Smooth muscle cell (in vitro differentiated cells): ENCODE data around the gene PTX4. TPM values are rescaled to one million over a fixed set of nuclear protein-coding genes. Genes with fewer than 3 reads are reported as not detected.

Experiments used
- DNase-seq: peaks from one replicate; lab custom pipeline; 2025; ENCODE audit not compliant: unreplicated experiment; lab: John Stamatoyannopoulos, UW
- H2AFZ ChIP-seq: fragments of 200-600 bp; sonication (generic); 2 replicates; pipeline ENCODE4 v1.6.0; 2016; ENCODE audit warnings: antibody characterized with exemption, low read depth, mild to moderate bottlenecking
- H3F3A ChIP-seq: fragments of 200-600 bp; sonication (generic); 2 replicates; pipeline ENCODE4 v1.6.0; 2017; ENCODE audit warnings: antibody characterized with exemption, low read depth
- H3K27ac ChIP-seq: fragments of 200-600 bp; sonication (generic); 2 replicates; pipeline ENCODE4 v1.5.1; 2016; ENCODE audit warnings: low read depth, mild to moderate bottlenecking
- H3K27me3 ChIP-seq: fragments of 200-600 bp; sonication (generic); 2 replicates; pipeline ENCODE4 v1.6.1; 2016; ENCODE audit warnings: low read depth, mild to moderate bottlenecking
- H3K36me3 ChIP-seq: fragments of 200-600 bp; sonication (generic); 2 replicates; pipeline ENCODE4 v1.5.1; 2016; ENCODE audit warnings: low read depth
- H3K4me1 ChIP-seq: fragments of 200-600 bp; sonication (generic); 2 replicates; pipeline ENCODE4 v1.5.1; 2016; ENCODE audit warnings: low read depth
- H3K4me2 ChIP-seq: fragments of 200-600 bp; sonication (generic); 2 replicates; pipeline ENCODE4 v1.6.0; 2016; ENCODE audit warnings: mild to moderate bottlenecking
- H3K4me3 ChIP-seq: fragments of 200-600 bp; sonication (generic); 2 replicates; pipeline ENCODE4 v1.5.1; 2016; ENCODE audit warnings: mild to moderate bottlenecking
- H3K79me2 ChIP-seq: fragments of 200-600 bp; sonication (generic); 2 replicates; pipeline ENCODE4 v1.6.0; 2016; ENCODE audit warnings: low read depth, mild to moderate bottlenecking
- H3K9ac ChIP-seq: fragments of 200-600 bp; sonication (generic); 2 replicates; pipeline ENCODE4 v1.6.0; 2016; ENCODE audit warnings: low read depth
- H3K9me3 ChIP-seq: fragments of 200-600 bp; sonication (generic); replicated peaks from 2 replicates; pipeline ENCODE4 v1.5.1; 2016; ENCODE audit warnings: low read depth
- H4K20me1 ChIP-seq: fragments of 200-600 bp; sonication (generic); 2 replicates; pipeline ENCODE4 v1.6.0; 2016; ENCODE audit warnings: low read depth
- CTCF ChIP-seq: fragments of 200-600 bp; sonication (generic); IDR thresholded peaks from 2 replicates; pipeline ENCODE4 v1.5.1; 2017; ENCODE audit warnings: borderline replicate concordance, mild to moderate bottlenecking, antibody characterized with exemption; ENCODE audit not compliant: insufficient read depth, poor library complexity, severe bottlenecking
- WGBS: methylation state at CpG from one replicate; pipeline ENCODE4 v1.1.7; 2016; ENCODE audit warnings: low lambda C conversion rate; 5-methylcytosine and 5-hydroxymethylcytosine counted together
- polyA plus RNA-seq: library from polyadenylated mRNA; unstranded; fragments of >200 nt; fragmentation: Nextera tagmentation; extraction: Ambion mirVana; gene quantifications from 2 replicates; pipeline ENCODE4 v1.2.1, GENCODE V29; 2016
- total RNA-seq: library from RNA; depleted of rRNA; stranded (reverse); fragments of >200 nt; gene quantifications from 2 replicates; pipeline ENCODE4 v1.2.3, GENCODE V29; 2014

PTX4 gene
- total and polyA plus RNA-seq, 2 experiments from 2014 or later = not detected

DNA sequence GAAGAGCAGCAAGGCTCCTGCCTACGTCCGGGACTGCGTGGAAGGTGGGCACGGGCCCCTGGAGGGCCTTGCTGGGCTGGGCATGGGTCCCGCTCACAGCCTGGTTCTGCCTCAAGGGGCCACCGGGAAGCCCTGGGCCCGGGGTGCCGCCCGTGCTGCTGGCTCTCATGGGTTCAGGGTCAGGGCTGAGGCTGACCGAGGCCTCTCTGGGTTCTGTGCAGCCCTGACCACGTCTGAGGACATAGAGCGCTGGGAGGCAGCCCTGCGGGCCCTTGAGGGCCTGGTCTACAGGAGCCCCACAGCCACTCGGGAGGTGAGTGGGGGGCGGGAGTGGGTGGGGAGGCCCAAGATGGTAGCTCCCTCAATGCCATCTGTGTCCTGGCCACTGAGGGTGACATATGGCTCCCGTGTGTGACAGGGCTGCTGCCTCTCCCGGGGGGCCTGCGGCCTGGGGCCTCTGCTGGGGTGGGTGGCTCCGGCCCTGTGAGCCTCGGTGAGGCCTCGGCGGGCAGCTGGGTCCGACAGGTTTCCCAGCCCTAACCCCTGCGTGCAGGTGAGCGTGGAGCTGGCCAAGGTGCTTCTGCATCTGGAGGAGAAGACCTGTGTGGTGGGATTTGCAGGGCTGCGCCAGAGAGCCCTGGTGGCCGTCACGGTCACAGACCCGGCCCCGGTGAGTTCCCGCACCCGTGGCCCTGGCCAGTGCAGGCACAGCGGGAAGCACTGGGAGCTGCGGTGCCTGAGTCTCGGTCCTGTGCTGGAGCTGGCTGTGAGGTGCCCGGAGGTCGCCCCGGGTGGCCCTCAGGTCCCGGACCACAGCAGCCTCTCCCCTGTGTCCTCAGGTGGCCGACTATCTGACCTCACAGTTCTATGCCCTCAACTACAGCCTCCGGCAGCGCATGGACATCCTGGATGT lies 13.6 kb upstream of the PTX4 start:
- H3K4me1 ChIP-seq = no peaks in the 10 kb centered on the region
- no peak overlapping the region for H3K4me3 ChIP-seq
- no peaks in the 10 kb centered on the region for H3K79me2 ChIP-seq
- H3K27ac ChIP-seq = no peak overlapping the region
- no peak overlapping the region for H3K4me2 ChIP-seq
- H3F3A ChIP-seq = no peaks in the 10 kb centered on the region
- H3K36me3 ChIP-seq = no peaks in the 10 kb centered on the region
- H3K9ac ChIP-seq = no peak overlapping the region
- H3K9me3 ChIP-seq = no peaks in the 10 kb centered on the region
- no peak for TF ChIP-seq CTCF
- no peak for DNase-seq
- no peak overlapping the region for H2AFZ ChIP-seq
- no peaks in the 10 kb centered on the region for H4K20me1 ChIP-seq
- H3K27me3 ChIP-seq = no peaks in the 10 kb centered on the region
- WGBS = 98% methylated on average over 39 of the region's 42 CpGs

- H3K36me3 ChIP-seq = no peaks in the 10 kb centered on the region
Observed at GRCh38 chr16:1501630-1502029, 12.9 kb upstream of the PTX4 start.

DNA sequence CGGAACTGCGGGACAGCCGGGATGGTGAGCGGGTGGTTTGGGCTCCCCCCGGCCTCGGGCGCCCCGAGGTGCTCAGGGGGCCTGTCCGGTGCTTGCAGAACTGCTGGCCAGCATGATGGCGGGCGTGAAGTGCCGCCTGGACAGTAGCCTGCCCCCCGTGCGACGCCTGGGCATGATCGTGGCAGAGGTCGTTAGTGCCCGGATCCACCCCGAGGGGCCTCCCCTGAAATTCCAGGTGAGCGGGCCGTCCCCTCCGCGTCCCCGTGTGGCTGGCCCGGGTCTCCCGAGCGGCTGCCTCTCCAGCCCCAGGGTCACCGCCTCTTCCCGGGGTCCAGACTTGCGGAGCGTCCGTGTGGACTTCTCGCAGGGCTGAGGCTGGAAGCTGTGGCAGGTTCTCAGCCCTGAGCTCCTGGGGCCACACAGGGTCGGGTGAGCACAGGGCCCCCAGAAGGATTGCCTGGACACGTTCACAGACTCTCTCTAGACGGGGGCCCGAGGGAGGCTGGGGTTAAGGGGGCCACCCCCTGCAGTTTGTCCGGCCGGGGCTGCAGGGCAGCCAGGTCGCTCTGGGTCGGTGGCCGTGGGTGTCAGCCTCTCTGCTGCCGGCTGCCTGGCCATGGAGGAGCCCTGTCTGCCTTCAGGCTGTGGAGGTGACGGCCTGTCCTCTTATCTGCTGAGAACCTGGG lies 11.9 kb upstream of the PTX4 start:
- H3K27me3 ChIP-seq = no peaks in the 10 kb centered on the region
- H2AFZ ChIP-seq = no peak overlapping the region
- no peak overlapping the region for H3K27ac ChIP-seq
- H3K4me3 ChIP-seq = no peak overlapping the region
- WGBS = 98% methylated on average over 44 of the region's 44 CpGs
- H3K9me3 ChIP-seq = no peaks in the 10 kb centered on the region
- no peak for TF ChIP-seq CTCF
- no peak overlapping the region for H3K9ac ChIP-seq
- no peaks in the 10 kb centered on the region for H3K79me2 ChIP-seq
- DNase-seq = no peak
- H3K36me3 ChIP-seq = no peaks in the 10 kb centered on the region
- no peak overlapping the region for H3K4me2 ChIP-seq
- H3F3A ChIP-seq = no peaks in the 10 kb centered on the region
- H3K4me1 ChIP-seq = no peaks in the 10 kb centered on the region
- no peaks in the 10 kb centered on the region for H4K20me1 ChIP-seq

More at GRCh38 chr16:1501630-1502029, 12.9 kb upstream of the PTX4 start:
- 96% methylated on average over 23 of the region's 23 CpGs for whole genome bisulfite sequencing
- TF ChIP-seq CTCF = no peak
- Histone ChIP-seq H3K4me3 (no peak overlapping the region), H3K9me3 (no peaks in the 10 kb centered on the region), H2AFZ (no peak overlapping the region), H3K4me2 (no peak overlapping the region), H4K20me1 (no peaks in the 10 kb centered on the region), H3K9ac (no peak overlapping the region), H3K27me3 (no peaks in the 10 kb centered on the region), H3F3A (no peaks in the 10 kb centered on the region), H3K79me2 (no peaks in the 10 kb centered on the region), H3K4me1 (no peaks in the 10 kb centered on the region), H3K27ac (no peak overlapping the region)
- DNase-seq = no peak
